Inflammatory macrophage treated with lipopolysaccharide for 1 hour (primary cell): ENCODE data around the gene HCAR2.
A peak's percentile ranks its signal among the peaks of the same experiment; 100 is the strongest.
"Not testable (repeated sequence)": the region's sequence is repeated elsewhere in the genome, so short reads cannot be mapped to it uniquely, and the experiment has no call there.

Experiments used
- DNase-seq, 2 donors: peaks; one replicate each; pipeline ENCODE4 v3.0.0-alpha.2; 2020 to 2022

Gene HCAR2

DNA sequence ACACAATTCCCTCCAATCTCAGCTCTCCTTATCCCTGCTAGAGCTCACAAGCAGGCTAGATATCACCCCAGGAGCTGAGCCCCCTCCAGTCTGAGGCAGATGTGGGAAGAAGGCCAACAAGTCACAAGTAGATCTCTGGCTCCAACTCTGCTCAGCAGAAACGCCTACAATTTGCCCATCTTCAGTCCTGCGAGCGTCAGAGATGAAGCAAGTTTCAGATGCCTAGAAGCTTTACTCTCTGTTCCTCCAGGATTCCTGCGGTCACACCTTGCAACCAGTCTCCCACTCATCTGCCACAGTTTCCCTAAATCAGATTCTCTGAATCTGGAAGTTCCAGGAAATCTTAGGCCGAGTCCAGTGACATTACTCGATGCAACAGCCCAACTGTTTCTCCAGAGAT is 12.1 kb upstream of the HCAR2 start:
- peak; percentile 69 to 75 for DNase-seq

DNA sequence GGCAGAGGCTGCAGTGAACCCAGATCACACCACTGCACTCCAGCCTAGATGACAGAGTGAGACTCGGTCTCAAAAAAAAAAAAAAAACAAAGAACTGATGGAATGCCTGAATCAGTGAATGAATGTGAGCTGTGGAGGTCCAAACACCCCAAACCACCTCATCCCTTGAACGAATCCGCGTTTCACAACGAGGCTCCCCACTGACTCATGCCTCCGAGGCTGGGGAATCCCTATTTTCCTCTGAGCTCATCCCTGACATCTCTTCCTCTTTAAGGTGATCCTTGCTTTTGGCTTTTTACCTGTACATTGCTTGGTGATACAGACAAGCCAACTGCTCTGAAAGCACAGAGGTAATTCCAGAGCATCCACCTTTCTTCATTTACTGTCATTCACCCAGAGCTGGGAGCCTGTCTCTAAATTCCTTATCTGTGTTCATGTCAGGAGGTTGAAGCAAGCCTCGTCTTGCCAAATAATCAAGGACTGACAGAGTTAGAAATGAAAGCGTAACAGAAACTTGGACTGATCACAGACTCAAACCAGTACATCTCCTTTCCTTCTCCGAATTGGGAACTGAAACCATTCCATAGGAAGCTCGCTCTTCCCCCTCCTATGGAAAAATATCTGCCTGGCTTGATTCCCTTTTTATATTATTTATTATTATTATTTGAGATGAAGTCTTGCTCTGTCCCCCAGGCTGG is 10.5 kb upstream of the HCAR2 start:
- DNase-seq = not testable (repeated sequence)

DNA sequence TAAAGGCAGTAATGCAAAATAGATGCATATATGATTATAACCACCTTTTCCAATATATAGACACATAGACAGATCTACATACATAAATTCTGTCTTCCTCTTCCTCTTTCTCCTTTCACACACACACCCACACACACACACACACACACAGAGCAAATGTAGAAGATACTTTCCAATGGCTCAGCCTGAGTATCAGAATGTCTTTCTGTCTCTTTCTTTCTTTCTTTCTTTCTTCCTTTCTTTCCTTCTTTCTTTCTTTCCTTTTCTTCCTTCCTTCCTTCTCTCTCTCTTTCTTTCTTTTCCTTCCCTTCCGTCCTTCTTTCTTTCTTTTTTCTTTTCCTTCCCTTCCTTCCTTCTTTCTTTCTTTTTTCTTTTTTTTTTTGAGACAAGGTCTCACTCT is 8.1 kb upstream of the HCAR2 start:
- DNase-seq = peak; percentile 74 to 75

DNA sequence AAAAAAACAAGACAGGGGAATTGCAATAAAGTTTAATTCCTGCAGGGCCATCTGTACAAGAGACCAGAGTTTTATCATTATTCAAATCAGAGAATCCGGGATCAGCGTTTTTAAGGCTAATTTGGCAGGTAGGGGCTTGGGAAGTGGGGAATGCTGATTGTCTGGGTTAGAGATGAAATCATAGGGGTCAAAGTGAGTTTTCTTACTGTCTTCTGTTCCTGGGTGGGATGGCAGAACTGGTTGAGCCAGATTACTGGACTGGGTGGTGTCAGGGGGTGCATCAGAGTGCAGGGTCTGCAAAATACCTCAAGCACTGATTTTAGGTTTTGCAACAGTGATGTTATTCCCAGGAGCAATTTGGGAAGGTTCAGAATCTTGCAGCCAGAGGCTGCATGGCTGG is 7.2 kb upstream of the HCAR2 start:
- not testable (repeated sequence) for DNase-seq

DNA sequence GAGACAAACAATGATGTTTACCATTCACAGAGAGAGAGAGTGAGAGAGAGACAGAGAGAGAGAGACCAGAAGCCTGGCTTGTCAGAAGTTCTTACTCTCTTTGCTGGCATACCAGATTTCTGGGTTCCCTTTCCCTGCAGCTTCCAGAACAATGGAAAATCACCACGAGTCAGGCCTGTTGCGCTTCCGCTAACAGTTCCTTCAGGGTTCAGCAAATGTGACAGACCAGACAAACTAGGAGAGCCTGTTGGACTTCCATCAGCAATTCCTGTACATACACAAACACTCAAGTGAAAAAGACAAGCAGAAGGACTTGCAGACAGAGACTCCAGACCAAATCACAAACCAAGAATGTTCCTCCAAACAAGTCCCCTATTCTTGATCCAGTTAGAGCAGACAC is 6.1 kb upstream of the HCAR2 start:
- DNase-seq = not testable (repeated sequence)

DNA sequence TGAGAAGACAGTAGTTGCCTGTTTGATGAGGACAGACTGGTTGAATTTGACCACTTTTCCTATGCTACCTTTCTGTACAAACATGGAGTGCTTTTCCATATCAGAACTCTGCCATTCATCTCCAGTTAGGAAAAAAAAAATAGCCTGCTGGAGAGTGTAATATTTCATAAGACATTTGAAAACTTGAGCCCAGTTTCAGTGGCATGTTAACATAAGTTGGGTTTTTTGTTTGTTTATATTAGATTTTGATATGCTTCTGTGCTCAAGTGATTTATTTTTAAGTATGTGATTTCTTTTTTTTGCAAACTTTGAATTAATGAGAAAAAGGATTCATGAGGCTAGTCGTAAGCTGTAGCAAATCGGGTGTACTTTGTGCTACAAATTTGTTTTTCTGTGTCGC is 684 bp upstream of the HCAR2 start:
- not testable (repeated sequence) for DNase-seq

DNA sequence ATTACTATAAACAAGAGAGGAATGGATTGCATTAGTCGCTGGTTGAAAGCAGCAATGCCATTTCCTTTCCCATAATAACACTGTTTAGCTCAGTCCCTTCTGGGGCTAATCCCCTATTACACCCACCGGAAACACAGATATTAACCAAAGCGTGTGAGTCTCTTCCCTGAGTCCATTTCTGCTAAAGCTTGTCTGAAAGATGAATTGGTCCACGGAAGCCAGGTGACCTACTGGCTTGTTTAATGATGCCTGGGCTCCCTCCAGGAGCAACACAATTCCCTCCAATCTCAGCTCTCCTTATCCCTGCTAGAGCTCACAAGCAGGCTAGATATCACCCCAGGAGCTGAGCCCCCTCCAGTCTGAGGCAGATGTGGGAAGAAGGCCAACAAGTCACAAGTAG is 1.7 kb downstream of the HCAR2 start:
- not testable (repeated sequence) for DNase-seq

DNA sequence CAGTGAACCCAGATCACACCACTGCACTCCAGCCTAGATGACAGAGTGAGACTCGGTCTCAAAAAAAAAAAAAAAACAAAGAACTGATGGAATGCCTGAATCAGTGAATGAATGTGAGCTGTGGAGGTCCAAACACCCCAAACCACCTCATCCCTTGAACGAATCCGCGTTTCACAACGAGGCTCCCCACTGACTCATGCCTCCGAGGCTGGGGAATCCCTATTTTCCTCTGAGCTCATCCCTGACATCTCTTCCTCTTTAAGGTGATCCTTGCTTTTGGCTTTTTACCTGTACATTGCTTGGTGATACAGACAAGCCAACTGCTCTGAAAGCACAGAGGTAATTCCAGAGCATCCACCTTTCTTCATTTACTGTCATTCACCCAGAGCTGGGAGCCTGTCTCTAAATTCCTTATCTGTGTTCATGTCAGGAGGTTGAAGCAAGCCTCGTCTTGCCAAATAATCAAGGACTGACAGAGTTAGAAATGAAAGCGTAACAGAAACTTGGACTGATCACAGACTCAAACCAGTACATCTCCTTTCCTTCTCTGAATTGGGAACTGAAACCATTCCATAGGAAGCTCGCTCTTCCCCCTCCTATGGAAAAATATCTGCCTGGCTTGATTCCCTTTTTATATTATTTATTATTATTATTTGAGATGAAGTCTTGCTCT is 3.0 kb downstream of the HCAR2 start:
- DNase-seq = not testable (repeated sequence)

DNA sequence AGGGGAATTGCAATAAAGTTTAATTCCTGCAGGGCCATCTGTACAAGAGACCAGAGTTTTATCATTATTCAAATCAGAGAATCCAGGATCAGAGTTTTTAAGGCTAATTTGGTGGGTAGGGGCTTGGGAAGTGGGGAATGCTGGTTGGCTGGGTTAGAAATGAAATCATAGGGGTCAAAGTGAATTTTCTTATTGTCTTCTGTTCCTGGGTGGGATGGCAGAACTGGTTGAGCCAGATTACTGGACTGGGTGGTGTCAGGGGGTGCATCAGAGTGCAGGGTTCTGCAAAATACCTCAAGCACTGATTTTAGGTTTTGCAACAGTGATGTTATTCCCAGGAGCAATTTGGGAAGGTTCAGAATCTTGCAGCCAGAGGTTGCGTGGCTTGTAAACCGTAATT is 6.2 kb downstream of the HCAR2 start:
- DNase-seq = not testable (repeated sequence)

DNA sequence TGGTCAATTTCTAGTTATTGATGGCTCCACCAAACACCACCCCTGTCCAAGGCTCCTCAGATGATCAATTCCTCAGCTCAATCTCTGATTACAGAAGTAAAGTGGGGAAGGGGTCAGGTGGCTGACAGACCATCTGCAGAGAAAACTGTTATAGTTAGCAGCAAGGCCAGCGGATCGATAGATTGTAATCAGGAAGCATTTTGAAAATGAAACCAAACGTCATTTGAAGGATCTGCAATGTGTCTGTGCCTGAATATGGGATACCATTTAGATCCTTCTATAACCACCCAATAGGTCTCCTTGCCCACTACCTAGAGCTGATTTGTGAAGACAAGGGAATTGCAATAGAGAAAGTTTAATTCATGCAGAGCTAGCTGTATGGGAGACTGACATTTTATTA is 11.6 kb downstream of the HCAR2 start:
- DNase-seq = no peak

DNA sequence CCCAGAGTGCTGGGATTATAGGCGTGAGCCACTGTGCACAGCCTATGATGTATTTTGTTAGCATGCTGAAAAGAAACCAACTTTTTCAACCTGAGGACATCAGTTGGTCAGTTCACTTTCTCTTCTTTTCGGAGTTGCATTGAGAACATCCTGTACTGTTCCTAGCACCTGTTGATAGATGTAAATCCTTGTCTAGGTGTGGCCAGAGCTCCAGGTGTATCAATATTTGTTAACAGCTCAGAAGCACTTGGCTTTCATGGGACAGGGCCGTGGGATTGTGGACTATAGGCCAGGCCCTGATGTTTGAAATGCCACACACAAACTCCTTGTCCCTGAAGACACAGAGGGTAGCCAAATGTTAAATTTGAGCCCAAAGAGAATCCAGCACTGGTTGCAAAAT is 14.9 kb downstream of the HCAR2 start:
- DNase-seq = no peak

DNA sequence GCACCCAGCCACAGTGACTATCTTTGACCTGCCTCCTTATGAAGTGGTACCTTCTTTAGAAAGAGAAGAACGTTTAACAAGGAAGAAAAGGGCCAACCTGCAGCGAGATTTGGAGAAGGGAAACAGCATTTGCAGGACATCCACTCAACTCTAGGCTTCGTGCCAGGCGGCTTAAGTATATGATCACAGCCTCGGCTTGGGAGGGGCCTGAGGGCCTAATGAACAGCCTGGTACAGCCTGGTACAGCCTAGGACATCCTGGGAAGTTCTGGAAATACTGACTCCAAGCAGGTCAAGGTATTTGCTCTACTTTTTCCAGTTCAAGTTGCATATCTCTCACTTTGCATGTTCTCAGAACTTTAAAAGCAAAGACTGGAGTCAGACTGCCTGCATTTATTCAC is 16.1 kb downstream of the HCAR2 start:
- no peak for DNase-seq

DNA sequence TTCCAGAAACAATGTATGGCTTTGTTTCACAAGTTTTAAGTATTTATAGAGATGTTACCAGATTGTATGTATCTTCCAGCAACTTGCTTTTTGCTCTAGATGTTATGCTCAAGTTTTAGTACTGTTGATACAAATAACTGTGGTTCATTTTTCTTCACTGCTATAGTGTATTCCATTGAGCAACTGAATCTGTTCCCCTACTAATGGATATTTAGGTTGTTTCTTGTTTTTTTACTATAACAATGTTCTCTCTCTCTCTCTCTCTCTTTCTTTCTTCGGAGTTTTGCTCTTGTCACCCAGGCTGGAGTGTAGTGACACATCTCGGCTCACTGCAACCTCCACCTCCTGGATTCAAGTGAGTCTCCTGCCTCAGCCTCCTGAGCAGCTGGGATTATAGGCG is 16.6 kb downstream of the HCAR2 start:
- no peak for DNase-seq

DNA sequence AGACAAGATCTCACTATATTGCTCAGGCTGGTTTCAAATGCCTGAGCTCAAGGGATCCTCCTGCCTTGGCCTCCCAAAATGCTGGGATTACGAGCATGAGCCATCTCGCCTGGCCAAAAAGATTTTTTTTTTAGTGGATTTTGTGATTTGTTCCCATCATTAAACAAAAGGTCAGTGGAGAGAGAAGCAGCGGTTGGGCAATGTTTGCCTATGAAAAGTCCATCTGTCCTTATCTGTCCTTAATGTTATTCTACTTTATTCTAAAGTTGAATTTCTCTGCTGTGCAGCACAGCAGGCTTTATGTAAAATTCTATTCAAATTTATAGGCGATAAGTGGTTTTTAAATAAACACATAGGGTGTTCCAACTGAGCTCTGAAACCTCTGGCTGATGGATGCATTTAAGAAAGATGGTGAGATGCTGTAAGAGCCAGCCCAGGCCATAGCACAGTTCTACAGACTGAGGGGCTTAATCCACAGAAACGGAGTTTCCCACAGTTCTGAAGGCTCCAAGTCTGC is 18.8 kb downstream of the HCAR2 start:
- DNase-seq = no peak

DNA sequence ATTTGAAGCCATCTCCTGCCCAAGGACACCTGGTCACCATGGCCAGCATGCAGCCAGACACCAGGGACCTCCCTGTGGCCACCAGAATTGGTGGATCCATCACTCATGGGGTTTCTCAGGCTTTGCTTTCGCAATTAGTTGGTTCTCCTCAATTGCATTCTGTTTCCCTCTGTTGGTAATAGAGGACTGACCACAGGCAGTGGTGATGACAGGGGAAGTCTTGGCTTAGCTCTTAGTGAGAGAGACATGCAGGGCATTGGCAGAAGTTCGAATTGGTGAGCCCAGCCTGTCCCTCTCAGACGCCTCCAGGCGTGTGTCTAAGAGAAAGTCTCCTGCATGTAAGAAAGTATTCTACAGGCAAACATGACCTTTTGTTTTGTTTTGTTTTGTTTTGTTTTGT is 21.3 kb downstream of the HCAR2 start:
- peak; percentile 95 for DNase-seq

DNA sequence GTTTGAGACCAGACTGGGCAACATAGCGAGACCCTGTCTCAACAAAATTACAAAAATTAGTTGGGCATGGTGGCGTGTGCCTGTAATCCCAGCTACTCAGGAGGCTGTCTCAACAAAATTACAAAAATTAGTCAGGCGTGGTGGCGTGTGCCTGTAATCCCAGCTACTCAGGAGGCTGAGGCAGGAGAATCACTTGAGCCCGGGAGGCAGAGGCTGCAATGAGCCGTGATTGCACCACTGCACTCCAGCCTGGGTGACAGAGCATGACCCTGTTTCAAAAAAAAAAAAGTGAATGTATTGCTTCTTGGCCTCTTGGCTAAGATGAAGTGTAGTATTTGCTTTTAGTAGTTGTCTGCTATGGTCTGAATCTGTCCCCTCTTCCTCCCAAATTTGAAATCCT is 22.2 kb downstream of the HCAR2 start:
- peak in 1 of 2 donors; percentile 25 for DNase-seq

DNA sequence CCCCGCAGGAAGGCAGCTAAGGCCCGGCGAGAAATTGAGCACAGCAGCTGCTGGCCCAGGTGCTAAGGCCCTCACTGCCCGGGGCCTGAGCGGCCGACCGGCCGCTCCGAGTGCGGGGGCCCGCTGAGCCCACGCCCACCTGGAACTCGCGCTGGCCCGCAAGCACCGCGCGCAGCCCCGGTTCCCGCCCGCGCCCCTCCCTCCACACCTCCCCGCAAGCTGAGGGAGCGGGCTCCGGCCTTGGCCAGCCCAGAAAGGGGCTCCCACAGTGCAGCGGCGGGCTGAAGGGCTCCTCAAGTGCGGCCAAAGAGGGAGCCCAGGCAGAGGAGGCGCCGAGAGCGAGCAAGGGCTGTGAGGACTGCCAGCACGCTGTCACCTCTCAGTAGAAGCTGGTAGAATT is 26.4 kb downstream of the HCAR2 start:
- not testable (repeated sequence) for DNase-seq

DNA sequence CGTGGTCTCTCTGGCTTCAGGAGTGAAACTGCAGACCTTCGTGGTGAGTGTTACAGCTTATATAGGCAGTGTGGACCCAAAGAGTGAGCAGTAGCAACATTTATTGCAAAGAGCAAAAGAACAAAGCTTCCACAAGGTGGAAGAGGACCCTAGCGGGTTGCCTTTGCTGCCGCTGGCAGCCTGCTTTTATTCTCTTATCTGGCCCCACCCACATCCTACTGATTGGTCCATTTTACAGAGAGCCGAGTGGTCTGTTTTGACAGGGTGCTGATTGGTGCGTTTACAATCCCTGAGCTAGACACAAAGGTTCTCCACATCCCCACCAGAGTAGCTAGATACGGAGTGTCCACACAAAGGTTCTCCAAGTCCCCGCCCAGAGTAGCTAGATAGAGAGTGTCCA is 27.1 kb downstream of the HCAR2 start:
- DNase-seq = not testable (repeated sequence)

DNA sequence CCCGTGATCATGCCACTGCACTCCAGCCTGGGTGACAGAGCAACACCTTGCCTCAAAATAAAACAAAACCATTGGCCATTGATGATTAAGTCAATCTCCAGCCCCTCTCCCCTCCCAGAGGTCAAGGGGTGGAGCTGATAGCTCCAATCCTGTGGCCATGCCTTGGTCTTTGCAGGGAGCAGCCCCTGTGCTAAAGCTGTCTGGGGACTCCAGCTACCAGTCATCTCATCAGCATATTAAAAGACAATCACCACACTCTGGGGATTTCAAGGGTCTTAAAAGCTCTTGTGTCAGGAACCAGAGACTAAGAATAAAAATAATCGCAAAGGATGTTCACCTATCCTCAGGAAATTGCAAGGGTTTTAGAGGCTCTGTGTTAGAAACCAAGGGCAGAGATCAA is 30.6 kb downstream of the HCAR2 start:
- DNase-seq = no peak

DNA sequence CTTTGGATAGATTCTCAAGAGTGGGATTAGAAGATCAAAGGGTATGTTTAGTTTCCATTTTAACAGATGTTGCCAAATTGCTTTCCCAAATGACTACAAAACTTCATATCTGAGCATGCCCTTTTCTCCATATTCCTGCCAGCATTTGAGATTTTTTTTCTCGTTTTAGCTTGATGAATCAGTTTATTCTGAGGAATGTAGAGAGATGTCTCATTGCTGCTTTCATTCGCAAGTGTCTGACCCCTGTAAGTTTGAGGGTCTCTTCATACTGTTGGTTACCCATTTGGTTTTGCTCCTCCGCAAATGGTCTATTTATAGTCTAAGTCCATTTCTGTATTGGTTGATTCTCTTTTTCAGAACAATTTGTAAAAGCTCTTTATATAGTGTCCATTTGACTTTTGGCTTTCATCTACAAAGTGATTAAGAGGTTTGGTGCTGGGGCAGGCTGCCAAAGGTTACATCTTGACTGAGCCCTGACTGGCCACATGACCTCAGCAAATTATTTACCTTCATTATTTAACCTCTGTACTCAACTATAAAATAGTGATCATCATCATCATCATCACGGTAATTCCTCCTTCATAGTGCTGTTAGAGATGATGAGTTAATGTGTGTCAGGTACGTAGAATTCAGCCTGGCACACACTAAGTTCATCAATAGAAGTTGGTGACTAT is 33.6 kb downstream of the HCAR2 start:
- no peak for DNase-seq

DNA sequence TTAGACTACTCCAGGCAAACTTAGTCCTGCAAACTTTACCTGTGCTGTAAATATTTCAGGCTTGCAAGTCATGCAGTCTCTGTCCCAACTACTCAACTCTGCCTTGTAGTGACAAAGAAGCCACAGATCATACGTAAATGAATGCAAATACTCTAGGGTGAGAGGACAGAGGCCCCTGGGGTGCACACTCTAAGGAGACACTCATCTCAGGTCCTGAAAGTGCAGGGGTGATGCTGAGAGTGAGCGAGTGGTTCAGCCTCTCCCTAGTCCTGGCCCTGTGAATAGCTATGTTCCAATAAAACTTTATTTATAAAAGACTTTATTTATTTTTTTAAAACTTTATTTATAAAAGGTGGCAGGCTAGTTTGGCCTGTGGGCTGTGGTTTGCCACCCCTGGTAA is 34.9 kb downstream of the HCAR2 start:
- DNase-seq = no peak

DNA sequence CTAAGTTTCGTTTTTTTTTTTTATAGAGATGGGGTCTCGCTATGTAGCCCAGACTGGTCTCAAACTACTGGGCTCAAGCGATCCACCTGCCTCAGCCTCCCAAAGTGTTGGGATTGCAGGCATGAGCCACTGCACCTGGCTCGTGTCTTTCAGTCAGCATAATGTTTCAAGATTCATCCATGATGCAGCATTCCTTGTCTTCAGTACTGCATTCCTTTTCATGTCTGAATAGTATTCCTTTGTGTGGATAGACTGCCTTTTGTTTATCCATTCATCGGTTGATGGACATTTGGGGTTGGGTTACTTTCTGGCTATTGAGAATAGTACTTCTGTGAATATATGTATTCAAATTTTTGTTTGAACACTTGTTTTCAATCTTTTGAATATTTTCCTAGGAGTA is 37.4 kb downstream of the HCAR2 start:
- no peak for DNase-seq

DNA sequence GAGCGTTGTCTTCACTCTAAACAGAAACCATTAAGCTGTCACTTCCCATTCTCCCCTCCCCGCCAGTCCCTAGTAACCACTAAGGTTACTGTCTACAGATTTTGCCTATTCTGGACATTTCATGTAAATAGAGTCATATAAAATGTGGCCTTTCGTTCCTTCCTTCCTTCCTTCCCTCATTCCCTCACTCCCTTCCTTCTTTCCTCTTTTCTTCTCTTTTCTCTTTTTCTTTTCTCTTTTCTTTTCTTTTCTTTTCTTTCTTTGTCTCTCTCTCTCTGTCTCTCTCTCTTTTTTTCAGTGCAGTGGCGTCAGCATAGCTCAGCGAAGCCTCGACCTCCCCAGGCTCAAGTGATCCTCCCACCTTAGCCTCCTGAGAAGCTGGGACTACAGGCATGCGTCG is 37.8 kb downstream of the HCAR2 start:
- no peak for DNase-seq

DNA sequence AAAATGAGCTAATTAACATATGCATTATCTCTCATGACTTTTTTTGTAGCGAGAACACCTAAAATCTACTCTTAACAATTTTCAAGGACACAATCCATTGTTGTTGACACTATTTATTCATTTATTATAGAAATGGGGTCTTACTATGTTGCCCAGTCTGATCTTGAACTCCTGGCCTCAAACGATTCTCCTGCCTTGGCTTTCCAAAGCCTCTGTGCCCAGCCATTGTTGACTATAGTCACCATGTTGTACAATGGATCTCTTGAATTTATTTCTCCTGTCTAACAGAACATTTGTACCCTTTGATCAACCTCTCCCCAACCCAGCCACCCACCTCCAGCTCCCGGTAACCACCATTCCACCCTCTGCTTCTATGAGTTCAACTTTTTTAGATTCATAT is 41.2 kb downstream of the HCAR2 start:
- no peak for DNase-seq
